Measurements from ENCODE around the gene TCAP. TPM values are rescaled to one million over a fixed set of nuclear protein-coding genes. Genes with fewer than 3 reads are reported as not detected.
A peak's percentile ranks its signal among the peaks of the same experiment; 100 is the strongest.

The TCAP gene
- 0.19 and 0.26 TPM in 2 replicates for total RNA-seq (2014; rRNA removed; shearing (Covaris generic))

DNA sequence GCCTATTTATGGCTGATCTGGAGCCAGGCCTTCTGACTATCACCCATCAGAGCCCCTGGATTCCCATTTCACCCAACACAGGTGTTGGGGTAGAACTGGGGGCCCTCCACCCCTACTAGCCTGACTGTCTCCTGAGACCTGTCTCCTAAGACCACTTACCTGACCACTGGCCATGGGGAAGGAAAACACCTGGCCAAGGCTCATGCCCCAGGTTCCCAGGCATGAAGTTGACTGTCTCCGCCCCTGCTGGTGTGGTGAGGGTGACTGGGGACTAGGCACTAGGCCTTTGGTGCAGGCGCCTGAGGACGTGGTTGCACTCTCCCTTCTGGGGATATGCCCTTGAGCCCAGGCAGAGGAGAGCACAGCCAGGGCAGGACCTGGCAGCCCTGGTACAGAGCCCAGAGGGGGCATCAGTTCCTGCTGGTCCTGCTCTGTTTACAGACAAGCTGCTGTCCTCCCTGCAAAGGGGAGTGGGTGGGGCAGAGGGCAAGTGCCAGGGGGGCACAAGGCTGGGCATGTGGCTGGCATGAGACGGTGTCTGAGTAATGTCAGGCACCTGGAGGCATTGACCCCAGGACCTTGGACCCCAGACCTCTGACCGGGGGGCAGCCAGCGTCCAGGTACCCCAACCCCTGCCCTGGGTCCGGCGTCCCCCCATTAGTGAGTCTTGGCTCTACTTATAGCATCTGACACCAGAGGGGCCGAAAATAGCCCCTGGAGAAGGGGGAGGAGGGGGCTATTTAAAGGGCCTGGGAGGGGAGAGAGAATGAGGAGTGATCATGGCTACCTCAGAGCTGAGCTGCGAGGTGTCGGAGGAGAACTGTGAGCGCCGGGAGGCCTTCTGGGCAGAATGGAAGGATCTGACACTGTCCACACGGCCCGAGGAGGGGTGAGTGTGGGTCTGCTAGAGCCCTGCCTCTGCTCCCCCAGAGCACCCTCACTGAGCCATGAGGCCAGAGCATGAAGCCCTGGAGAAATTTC, at the start of gene TCAP:
TCAP (plus strand) TSS at position 769 of the 981 bp plus-strand sequence; CDS start at position 780, 11 bp downstream.
- no peak for DNase-seq (ENCODE audit: low spot score)

GRCh38 chr17:39615434-39615833, 49.7 kb upstream of the TCAP start:
- no peak for DNase-seq (ENCODE audit: low spot score)

DNA sequence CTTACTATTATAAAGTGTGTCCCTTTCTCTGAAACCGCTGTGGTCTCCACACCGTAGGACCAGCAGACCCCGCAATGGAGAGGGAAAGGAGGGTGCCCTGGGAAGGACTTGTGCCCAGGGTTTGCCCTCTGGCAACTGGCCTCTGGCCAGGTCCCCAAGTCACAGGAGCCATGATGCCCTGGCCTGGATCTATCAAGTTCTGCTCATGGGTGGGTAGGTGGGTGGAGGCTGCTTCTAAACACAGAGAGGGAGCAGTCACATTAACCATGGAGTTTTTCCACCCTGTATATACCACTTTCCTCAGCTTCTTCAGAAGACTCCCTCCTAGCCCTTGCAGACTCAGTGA, 48.1 kb upstream of the TCAP start:
- DNase-seq (ENCODE audit: low spot score) = no peak

GRCh38 chr17:39617446-39618245, 47.5 kb upstream of the TCAP start:
- DNase-seq (ENCODE audit: low spot score) = peak; percentile 47

GRCh38 chr17:39618246-39618913, 46.8 kb upstream of the TCAP start:
- DNase-seq (ENCODE audit: low spot score) = no peak

DNA sequence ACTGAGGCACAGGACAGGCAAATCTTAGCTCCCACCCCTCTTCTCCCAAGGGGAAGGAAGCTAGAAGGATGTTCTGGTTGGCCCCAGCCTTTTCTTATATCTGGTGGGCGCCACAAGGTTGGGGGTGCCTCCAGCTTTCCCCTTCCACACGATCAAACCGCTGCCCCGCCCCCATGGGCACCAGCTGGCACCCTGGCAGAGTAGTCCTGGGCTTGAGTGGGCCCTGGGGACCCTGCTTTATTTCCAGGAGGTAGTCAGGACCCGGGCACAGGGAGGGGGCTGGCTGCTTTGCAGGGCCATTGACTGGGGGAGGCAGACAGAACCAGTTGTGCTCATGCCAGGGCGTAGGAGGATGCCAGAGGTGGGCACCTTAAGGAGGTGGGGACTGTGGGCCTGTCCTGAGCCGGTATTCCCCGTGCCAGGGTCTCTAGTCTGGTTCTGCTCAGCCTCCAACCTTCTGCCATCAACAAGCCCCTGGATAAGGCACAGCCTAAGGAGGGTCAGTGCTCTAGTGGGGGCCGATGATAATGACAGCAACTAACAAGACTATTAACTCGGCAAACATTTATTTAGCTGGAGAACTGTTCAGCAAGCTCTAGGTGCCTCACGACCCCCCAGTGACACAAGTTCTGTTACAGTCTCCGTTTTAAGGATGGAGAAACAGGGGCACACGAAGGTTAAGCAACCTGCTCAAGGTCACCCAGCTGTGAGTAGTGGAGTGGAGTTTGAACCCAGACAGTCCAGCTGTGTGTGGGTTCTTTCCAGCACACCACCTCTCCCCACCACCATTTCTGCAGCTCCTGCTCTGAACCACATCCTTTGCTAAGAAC, 46.0 kb upstream of the TCAP start:
- no peak for DNase-seq (ENCODE audit: low spot score)

GRCh38 chr17:39619786-39620101, 45.4 kb upstream of the TCAP start:
- DNase-seq (ENCODE audit: low spot score) = no peak

GRCh38 chr17:39621523-39622379, 43.4 kb upstream of the TCAP start:
- peak; percentile 72 for DNase-seq (ENCODE audit: low spot score)

DNA sequence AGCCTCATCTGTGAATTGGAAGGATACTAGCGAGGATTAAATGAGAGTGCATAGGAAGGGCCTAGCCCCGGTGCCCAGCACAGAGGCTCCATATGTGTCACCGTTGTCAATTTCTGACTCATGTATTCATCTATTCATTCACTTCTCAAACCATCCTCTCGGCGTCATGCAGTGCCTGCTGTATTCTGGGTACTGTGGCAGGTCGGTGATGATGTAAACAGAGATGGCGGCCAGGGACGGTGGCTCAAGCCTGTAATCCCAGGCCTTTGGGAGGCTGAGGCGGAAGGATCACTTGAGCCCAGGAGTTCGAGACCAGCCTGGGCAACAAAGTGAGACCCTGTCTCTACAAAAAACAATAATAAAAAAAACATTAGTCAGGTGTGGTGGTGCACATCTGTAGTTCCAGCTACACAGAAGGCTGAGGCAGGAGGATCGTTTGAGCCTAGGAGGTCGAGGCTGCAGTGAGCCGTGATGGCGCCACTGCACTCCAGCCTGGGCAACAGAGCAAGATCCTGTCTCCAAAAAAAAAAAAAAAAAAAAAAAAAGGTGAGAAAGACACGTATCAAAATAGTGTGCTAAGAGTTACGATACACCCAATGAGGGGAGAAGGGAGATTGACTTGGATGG, 42.7 kb upstream of the TCAP start:
- no peak for DNase-seq (ENCODE audit: low spot score)

GRCh38 chr17:39623356-39623950, 41.7 kb upstream of the TCAP start:
- peak; percentile 63 for DNase-seq (ENCODE audit: low spot score)

- DNase-seq (ENCODE audit: low spot score) = no peak
Observed at GRCh38 chr17:39624313-39624712, 40.8 kb upstream of the TCAP start.

DNA sequence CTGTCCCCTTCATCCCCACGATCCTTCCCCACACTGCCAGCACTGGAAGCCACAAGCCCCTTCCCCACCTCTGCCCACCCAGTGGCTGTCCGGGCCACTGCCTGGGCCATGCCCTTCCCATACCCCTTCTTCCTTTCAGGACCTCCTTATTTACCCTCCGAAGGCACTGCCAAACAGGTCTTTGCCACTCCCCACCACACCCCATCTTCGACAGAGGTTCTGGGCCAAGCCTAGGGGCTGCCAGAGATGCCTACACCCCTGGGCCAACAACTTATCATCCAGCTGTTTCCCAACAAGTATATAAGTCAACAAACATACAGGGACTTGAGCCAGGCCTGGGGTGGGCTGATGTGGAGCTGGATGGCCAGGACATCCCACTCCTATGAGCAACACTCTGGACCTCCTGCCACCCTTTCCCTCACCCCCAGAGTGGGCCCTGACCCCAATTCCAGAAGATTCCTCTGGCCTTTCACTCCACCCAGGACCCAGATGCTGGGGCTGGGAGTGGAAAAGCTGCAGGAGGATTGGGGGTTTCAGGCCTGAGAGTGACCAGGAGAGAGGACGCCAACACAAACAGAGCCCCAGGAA, 39.9 kb upstream of the TCAP start:
- no peak for DNase-seq (ENCODE audit: low spot score)

DNA sequence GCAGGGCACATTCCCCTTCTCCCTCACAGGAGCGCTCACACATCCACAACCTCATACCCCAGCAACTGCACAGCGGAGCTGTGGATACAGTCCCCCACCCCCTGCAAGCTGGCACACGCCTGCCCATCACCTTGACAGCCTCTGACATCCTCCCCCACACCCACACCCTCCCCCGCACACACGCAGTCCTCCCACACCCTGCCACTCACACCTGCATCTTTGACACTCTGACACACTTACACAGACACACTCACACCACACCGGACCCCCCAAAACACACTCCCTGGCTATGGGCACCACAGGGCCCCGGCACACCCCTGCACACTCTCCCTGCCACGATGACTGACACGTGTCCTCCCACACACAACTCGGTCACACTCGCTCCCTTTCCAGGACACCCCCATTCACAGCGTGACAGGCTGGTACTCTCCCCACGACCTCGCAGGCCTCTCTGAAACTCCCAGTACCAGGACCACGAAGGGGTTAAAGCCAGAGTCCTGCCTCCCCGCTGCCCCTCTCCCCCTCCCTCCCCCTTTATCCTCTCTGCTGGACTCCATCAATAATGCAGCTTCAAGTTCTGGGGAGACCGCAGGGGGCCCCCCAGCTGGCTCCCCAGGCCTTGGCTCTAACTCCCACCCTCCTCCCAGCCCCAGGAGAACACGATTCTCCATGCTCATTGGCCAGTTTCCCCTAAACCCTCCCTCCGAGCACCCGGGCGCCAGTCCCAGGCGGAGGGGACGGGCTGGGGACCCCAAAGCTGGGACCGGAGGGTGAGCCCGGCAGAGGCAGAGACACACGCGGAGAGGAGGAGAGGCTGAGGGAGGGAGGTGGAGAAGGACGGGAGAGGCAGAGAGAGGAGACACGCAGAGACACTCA, 38.7 kb upstream of the TCAP start, which contains the start of gene PPP1R1B:
PPP1R1B (plus strand) TSS at position 782 of the 876 bp plus-strand sequence. CDS start 441 bp downstream, outside the sequence.
- DNase-seq (ENCODE audit: low spot score) = no peak

DNA sequence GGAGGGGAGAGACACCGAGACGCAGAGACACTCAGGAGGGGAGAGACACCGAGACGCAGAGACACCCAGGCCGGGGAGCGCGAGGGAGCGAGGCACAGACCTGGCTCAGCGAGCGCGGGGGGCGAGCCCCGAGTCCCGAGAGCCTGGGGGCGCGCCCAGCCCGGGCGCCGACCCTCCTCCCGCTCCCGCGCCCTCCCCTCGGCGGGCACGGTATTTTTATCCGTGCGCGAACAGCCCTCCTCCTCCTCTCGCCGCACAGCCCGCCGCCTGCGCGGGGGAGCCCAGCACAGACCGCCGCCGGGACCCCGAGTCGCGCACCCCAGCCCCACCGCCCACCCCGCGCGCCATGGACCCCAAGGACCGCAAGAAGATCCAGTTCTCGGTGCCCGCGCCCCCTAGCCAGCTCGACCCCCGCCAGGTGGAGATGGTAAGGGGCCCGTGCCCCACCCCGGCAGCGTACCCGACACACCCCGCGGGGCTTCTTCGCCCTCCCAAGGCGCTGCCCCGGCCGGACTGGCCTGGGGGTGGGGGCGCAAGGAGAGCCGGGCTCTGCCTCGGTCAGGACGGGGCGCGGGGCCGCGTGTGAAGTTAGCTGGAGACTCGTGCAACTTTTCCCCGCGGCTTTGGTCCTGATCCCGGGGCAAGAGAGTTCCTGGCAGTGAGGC, 38.0 kb upstream of the TCAP start:
- DNase-seq (ENCODE audit: low spot score) = no peak

DNA sequence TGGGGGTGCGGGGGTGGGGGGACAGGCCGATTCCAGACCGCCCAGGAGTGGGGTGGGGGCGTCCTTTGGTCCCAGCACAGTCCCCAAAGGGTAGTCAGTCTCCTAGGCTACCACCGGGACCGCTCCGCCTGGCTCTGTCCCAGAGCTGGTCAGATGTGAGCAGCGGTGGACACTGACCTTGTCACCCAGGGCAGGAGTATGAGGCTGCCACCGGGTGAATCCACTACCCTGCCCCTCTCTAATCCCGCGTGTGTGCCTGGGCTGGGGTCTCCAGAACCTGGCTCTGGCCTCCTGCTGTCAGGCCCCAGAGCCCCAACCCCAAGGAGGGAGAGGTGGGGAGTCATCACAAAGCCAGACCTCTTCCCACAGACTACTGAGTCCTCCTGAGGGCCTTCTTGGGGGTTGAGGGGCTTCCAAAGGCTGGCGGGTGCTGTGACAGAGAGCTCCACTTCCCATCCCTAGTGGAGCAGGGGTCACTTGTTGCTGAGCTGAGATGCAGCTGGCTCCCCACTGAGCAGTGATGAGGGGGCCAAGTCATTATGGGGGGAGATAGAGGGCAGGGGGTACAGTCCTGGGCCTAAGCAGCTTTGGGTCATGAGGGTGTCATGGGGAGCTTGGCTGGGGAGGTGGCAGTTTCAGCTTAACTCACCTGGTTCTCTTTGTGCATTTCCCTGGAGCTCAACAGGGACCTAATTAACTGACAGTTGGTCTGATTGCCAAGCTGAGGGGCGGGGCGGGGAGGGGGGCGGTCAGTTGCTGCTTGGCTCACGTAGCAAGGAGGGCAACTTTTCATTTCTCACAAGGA, 37.2 kb upstream of the TCAP start:
- no peak for DNase-seq (ENCODE audit: low spot score)

DNA sequence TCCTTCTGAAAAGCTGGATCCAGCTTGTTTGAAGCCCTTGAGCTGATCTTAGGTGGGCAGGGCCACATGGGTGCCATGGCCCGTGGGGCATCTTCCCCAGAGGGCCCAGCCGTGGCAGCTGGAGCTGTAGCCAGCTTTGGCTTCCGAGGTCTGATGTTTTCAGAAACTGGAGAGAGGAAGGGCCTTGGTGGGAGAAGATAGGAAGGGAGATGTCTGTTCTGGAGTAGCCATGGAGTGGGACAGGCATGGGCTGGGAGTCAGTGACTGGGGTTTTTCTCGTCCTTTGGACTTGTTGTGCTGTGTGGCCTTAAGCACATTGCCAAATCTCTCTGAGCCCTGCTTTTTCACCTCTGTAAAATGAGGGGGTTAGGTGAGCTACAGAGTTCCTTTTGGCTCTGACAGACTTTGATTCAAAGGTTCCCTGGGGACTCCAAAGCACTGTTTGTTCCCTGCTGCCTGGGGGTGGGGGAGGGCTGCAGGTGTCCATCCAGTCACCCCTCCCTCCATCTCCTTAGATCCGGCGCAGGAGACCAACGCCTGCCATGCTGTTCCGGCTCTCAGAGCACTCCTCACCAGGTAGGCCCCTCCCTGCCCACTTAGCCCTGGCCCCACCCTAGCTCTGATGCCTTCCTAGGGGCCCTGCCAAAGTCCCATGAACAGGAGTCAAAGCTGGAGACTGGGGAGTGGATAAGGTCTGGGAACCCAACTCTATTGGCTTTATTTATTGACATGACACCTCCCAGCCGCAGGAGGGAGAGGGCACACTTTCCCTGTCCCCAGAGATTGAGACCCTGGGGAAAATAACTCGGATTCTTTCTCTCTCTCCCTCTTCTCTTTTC, 36.3 kb upstream of the TCAP start:
- no peak for DNase-seq (ENCODE audit: low spot score)

All from A172 (cell line).